CD4-positive, alpha-beta T cell treated with Interferon gamma for 1 hour (primary cell): Measurements from ENCODE around the gene KLF17.

Source experiments
- DNase-seq: peaks from one replicate; pipeline ENCODE4 v3.0.0-alpha.2; 2020

KLF17 gene

GRCh38 chr1:44118682-44119081 lies at the start of gene KLF17:
Gene KLF17 (plus strand): TSS chr1:44118821. CDS start chr1:44118908, 87 bp downstream.
- no peak for DNase-seq

GRCh38 chr1:44071461-44071860 lies 47.2 kb upstream of the KLF17 start:
- no peak for DNase-seq

- no peak for DNase-seq
Observed at GRCh38 chr1:44072204-44072603, 46.4 kb upstream of the KLF17 start.

- no peak for DNase-seq
Observed at GRCh38 chr1:44072821-44073220, 45.8 kb upstream of the KLF17 start.

- DNase-seq = peak; percentile 18
Observed at GRCh38 chr1:44073528-44073927, 45.1 kb upstream of the KLF17 start.

GRCh38 chr1:44074415-44074814 lies 44.2 kb upstream of the KLF17 start:
- no peak for DNase-seq

- DNase-seq = no peak
Observed at GRCh38 chr1:44076066-44076465, 42.6 kb upstream of the KLF17 start.

GRCh38 chr1:44077421-44077820 lies 41.2 kb upstream of the KLF17 start:
- DNase-seq = no peak

- DNase-seq = no peak
Observed at GRCh38 chr1:44078104-44078503, 40.5 kb upstream of the KLF17 start.

- DNase-seq = no peak
Observed at GRCh38 chr1:44079566-44079965, 39.1 kb upstream of the KLF17 start.

- no peak for DNase-seq
Observed at GRCh38 chr1:44084998-44085675, 33.5 kb upstream of the KLF17 start.

GRCh38 chr1:44086692-44087474 lies 31.7 kb upstream of the KLF17 start:
- DNase-seq = no peak

GRCh38 chr1:44089371-44090048 lies 29.1 kb upstream of the KLF17 start:
- no peak for DNase-seq

- DNase-seq = no peak
Observed at GRCh38 chr1:44090429-44091252, 28.0 kb upstream of the KLF17 start.

- no peak for DNase-seq
Observed at GRCh38 chr1:44094047-44094446, 24.6 kb upstream of the KLF17 start.

GRCh38 chr1:44100183-44100868 lies 18.3 kb upstream of the KLF17 start:
- DNase-seq = no peak

- DNase-seq = no peak
Observed at GRCh38 chr1:44101328-44101727, 17.3 kb upstream of the KLF17 start.

- no peak for DNase-seq
Observed at GRCh38 chr1:44103270-44104131, 15.1 kb upstream of the KLF17 start.

GRCh38 chr1:44105810-44106209 lies 12.8 kb upstream of the KLF17 start:
- no peak for DNase-seq

- no peak for DNase-seq
Observed at GRCh38 chr1:44108241-44108640, 10.4 kb upstream of the KLF17 start.

- DNase-seq = no peak
Observed at GRCh38 chr1:44108971-44109370, 9.7 kb upstream of the KLF17 start.
